Type B pancreatic cell (in vitro differentiated cells): ENCODE results near the gene COL15A1. TPM values are rescaled to one million over a fixed set of nuclear protein-coding genes. Genes with fewer than 3 reads are reported as not detected.

Source experiments
- DNase-seq: peaks from one replicate; pipeline ENCODE4 v3.0.0; 2021; ENCODE audit warnings: mixed read lengths; ENCODE audit not compliant: unreplicated experiment; ENCODE audit errors: extremely low spot score
- H3K27ac Mint-ChIP-seq: 2 replicates; pipeline ENCODE4 v1.8.0; 2021; ENCODE audit warnings: mild to moderate bottlenecking, mixed read lengths
- H3K27me3 Mint-ChIP-seq: 2 replicates; pipeline ENCODE4 v1.8.0; 2021; ENCODE audit warnings: mixed read lengths
- H3K36me3 Mint-ChIP-seq: 2 replicates; pipeline ENCODE4 v1.8.0; 2021; ENCODE audit warnings: mixed read lengths
- H3K4me1 Mint-ChIP-seq: one replicate; pipeline ENCODE4 v1.8.0; 2021; ENCODE audit warnings: mixed read lengths; ENCODE audit not compliant: unreplicated experiment
- H3K4me3 Mint-ChIP-seq: 2 replicates; pipeline ENCODE4 v1.8.0; 2021; ENCODE audit warnings: mild to moderate bottlenecking, mixed read lengths
- H3K9me3 Mint-ChIP-seq: 2 replicates; pipeline ENCODE4 v1.8.0; 2021; ENCODE audit warnings: mixed read lengths
- total RNA-seq: library from RNA; stranded (reverse); gene quantifications from 2 replicates; pipeline ENCODE4 v1.2.1, GENCODE V29; 2021; ENCODE audit warnings: low replicate concordance
- TF ChIP-seq, protein P1 (sequence below): fragments of 200-600 bp; sonication (generic); conservative IDR thresholded peaks from 2 replicates; pipeline ENCODE4 v1.5.0; 2021; ENCODE audit warnings: antibody characterized with exemption, mild to moderate bottlenecking

COL15A1 gene
- total RNA-seq, 1 donor from 2014 or later: 0.68 TPM

DNA sequence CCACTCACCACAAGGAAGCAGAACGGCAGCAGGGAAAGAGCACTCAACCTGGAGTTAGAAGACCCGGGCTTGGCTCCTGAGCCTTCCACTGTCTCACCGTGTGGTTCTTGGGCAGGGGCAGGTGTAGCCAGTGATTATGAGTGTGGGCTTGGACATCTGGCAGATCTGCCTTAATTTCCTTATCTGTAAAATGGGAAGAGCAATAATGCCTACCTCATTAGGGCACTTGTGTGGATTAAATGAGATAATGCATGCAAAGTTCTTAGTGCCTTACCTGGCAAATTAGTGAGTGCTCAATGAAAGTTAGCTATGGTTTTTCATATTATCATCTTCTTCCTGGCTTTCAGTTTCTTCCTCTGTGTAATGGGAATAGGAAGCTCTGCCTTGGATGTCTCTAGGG lies 28.1 kb upstream of the COL15A1 start:
- Mint-ChIP-seq H3K9me3 (no peaks in the 10 kb centered on the region), H3K36me3 (no peaks in the 10 kb centered on the region), H3K27me3 (peaks cover 2% of the 10 kb centered on the region), H3K27ac (no peak overlapping the region), H3K4me1 (no peaks in the 10 kb centered on the region), H3K4me3 (no peak overlapping the region)
- no peak for DNase-seq
- TF ChIP-seq, protein P1, sequence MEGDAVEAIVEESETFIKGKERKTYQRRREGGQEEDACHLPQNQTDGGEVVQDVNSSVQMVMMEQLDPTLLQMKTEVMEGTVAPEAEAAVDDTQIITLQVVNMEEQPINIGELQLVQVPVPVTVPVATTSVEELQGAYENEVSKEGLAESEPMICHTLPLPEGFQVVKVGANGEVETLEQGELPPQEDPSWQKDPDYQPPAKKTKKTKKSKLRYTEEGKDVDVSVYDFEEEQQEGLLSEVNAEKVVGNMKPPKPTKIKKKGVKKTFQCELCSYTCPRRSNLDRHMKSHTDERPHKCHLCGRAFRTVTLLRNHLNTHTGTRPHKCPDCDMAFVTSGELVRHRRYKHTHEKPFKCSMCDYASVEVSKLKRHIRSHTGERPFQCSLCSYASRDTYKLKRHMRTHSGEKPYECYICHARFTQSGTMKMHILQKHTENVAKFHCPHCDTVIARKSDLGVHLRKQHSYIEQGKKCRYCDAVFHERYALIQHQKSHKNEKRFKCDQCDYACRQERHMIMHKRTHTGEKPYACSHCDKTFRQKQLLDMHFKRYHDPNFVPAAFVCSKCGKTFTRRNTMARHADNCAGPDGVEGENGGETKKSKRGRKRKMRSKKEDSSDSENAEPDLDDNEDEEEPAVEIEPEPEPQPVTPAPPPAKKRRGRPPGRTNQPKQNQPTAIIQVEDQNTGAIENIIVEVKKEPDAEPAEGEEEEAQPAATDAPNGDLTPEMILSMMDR: no peak

- DNase-seq: no peak
- no peaks in the 10 kb centered on the region for H3K36me3 Mint-ChIP-seq
- H3K27me3 Mint-ChIP-seq: peaks cover 2% of the 10 kb centered on the region
- H3K4me1 Mint-ChIP-seq: no peaks in the 10 kb centered on the region
- no peak overlapping the region for H3K27ac Mint-ChIP-seq
- TF ChIP-seq, protein P1: no peak
- no peak overlapping the region for H3K4me3 Mint-ChIP-seq
- no peaks in the 10 kb centered on the region for H3K9me3 Mint-ChIP-seq
Observed at GRCh38 chr9:98916660-98917059, 27.0 kb upstream of the COL15A1 start.

GRCh38 chr9:98917746-98918487 lies 25.8 kb upstream of the COL15A1 start:
- Mint-ChIP-seq H3K9me3 (no peaks in the 10 kb centered on the region), H3K4me1 (no peaks in the 10 kb centered on the region), H3K4me3 (no peak overlapping the region), H3K27ac (no peak overlapping the region), H3K27me3 (peaks cover 2% of the 10 kb centered on the region), H3K36me3 (no peaks in the 10 kb centered on the region)
- no peak for DNase-seq
- TF ChIP-seq, protein P1: no peak

GRCh38 chr9:98921732-98922131 lies 22.0 kb upstream of the COL15A1 start:
- DNase-seq: no peak
- H3K36me3 Mint-ChIP-seq: no peaks in the 10 kb centered on the region
- H3K27me3 Mint-ChIP-seq: peaks cover 2% of the 10 kb centered on the region
- TF ChIP-seq, protein P1: no peak
- no peaks in the 10 kb centered on the region for H3K9me3 Mint-ChIP-seq
- peaks cover 4% of the 10 kb centered on the region for H3K4me1 Mint-ChIP-seq
- no peak overlapping the region for H3K27ac Mint-ChIP-seq
- H3K4me3 Mint-ChIP-seq: no peak overlapping the region

GRCh38 chr9:98922721-98923435 lies 20.8 kb upstream of the COL15A1 start:
- no peak overlapping the region for H3K4me3 Mint-ChIP-seq
- DNase-seq: no peak
- peaks cover 4% of the 10 kb centered on the region for H3K4me1 Mint-ChIP-seq
- H3K27me3 Mint-ChIP-seq: peaks cover 2% of the 10 kb centered on the region
- H3K9me3 Mint-ChIP-seq: no peaks in the 10 kb centered on the region
- no peaks in the 10 kb centered on the region for H3K36me3 Mint-ChIP-seq
- no peak overlapping the region for H3K27ac Mint-ChIP-seq
- TF ChIP-seq, protein P1: no peak
